ENCODE measurements around the gene SLC25A13.

- no peak for TF ChIP-seq POLR2A (IDR thresholded peaks at IDR 0.05; ENCODE audit: low read depth, low read length)
- no peak for TF ChIP-seq POLR2AphosphoS5 (IDR thresholded peaks at IDR 0.05; ENCODE audit: low read depth, low read length)
- no peak for TF ChIP-seq SPI1 (IDR thresholded peaks at IDR 0.05; ENCODE audit: low read depth, low read length)
Measured at GRCh38 chr7:96233528-96234154, 88.3 kb downstream of the SLC25A13 start.

Measured in GM12891 (cell line).